Astrocyte (in vitro differentiated cells and primary cell): ENCODE measurements around the gene SLIT3.

Experiments used
- CTCF ChIP-seq: IDR thresholded peaks from 2 replicates; pipeline ENCODE4 v1.5.1; 2011; ENCODE audit warnings: low read depth, mild to moderate bottlenecking, inconsistent platforms, low read length, moderate library complexity; ENCODE audit not compliant: insufficient read depth
- EZH2 ChIP-seq: IDR thresholded peaks from 2 replicates; pipeline ENCODE4 v1.6.1; 2012; ENCODE audit warnings: mild to moderate bottlenecking, low read length, inconsistent platforms; ENCODE audit not compliant: insufficient read depth

DNA sequence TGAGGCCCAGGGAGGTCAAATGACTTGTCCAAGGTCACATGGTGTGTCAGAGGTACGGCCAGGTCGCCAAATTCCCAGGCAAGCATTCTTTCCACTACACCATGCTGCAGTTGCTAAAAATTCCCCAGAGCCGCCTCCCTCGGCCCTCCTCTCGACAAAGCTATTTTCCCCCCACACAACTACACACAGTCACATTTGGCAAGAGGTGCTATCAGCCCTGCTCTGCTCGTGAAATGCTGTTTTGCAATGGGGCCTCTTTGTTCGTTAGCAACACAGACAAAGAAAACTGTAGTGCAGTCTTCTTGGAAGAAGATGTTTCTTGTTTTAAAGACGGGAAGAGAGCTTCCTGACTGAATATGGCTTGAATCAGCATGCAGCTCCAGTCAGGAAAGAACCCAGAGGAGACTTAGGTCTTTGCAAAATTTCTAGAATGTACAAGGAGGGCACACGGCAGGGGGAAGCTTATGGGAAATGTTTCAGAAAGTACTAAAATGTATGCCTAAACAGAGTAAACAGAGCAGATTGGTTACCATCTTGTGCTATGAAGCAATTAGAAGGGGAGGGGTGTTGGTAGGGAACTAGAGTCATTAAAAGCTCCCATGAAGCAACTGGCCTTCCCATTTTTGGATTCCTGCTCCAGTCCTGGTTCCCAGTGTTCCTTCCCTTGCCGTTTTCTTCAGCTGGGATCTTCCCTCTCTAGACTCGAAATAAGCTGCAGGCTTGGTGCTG lies 14.2 kb downstream of the SLIT3 start:
- no peak for TF ChIP-seq CTCF
- no peak for TF ChIP-seq EZH2
